K562 (cell line): Measurements from ENCODE around the gene FAM117B. TPM values are rescaled to one million over a fixed set of nuclear protein-coding genes. Genes with fewer than 3 reads are reported as not detected.

Experiments
- ATAC-seq: fragments of 200-7000 bp; cut with Tn5 transposase; 3 replicates; pipeline ENCODE4 v1.9.1; 2020; ENCODE audit warnings: moderate library complexity
- BruUV-seq: library from RNA; stranded (reverse); fragments of 400-500 nt; replicated peaks from 2 replicates; lab custom pipeline; 2021; lab: Mats Ljungman, UMichigan
- CTCF ChIA-PET: fragments of 300-600 bp; formaldehyde crosslinking; extraction: SDS; loops from one replicate; lab custom pipeline; 2021; ENCODE audit warnings: low intra/inter-chr PET ratio; lab: Yijun Ruan, JAX
- POLR2A ChIA-PET: fragments of 300-600, 350-650 bp; sonication (Branson Sonifier 250); formaldehyde crosslinking; extraction: SDS; loops from one replicate; lab custom pipeline; 2021; ENCODE audit warnings: antibody characterized with exemption, inconsistent platforms; lab: Yijun Ruan, JAX
- DNase-seq, 4 experiments: peaks; one replicate each; pipeline versions ENCODE4 v3.0.0 to v3.0.0-alpha.2; 2011 to 2018; ENCODE audit warnings: low spot score in 3 of 4, mixed read lengths in 3 of 4; ENCODE audit errors: extremely low read depth in 1 of 4
- FAIRE-seq: peaks from 2 replicates; lab custom pipeline; 2011; peaks lifted over from hg19 to GRCh38; lab: Jason Lieb, UNC
- H2AFZ ChIP-seq: 2 replicates; pipeline ENCODE4 v1.6.0; 2011; ENCODE audit warnings: low read depth, low read length, control low read depth, inconsistent platforms
- H3K27ac ChIP-seq: fragments of 200-600 bp; 3 replicates; pipeline ENCODE4 v1.8.0; 2011; ENCODE audit warnings: low read depth, mild to moderate bottlenecking, control low read depth, inconsistent platforms, low read length, moderate library complexity, mixed read lengths; ENCODE audit errors: extremely low read depth
- H3K27me3 ChIP-seq, 2 experiments: fragments of 300-600 bp in 1 of 2; 2 replicates in 1 of 2; 3 replicates in 1 of 2; pipeline versions ENCODE4 v1.6.0 to v1.8.0; 2011; ENCODE audit warnings: inconsistent platforms in 2 of 2, low read length in 2 of 2, mild to moderate bottlenecking in 1 of 2, mixed read lengths in 1 of 2, moderate library complexity in 1 of 2; ENCODE audit not compliant: control insufficient read depth in 2 of 2, insufficient read depth in 2 of 2
- H3K36me3 ChIP-seq: fragments of 300-600 bp; 3 replicates; pipeline ENCODE4 v1.8.0; 2011; ENCODE audit warnings: mild to moderate bottlenecking, low read length, inconsistent platforms; ENCODE audit not compliant: control insufficient read depth, insufficient read depth
- H3K4me1 ChIP-seq, 2 experiments: fragments of 200-600 bp in 1 of 2; replicated peaks in 1 of 2; 2 replicates in 1 of 2; 3 replicates in 1 of 2; pipeline versions ENCODE4 v1.5.1 to v1.8.0; 2011; ENCODE audit warnings: inconsistent platforms in 2 of 2, low read length in 2 of 2, mild to moderate bottlenecking in 1 of 2, mixed read lengths in 1 of 2, moderate library complexity in 1 of 2; ENCODE audit not compliant: control insufficient read depth in 2 of 2, insufficient read depth in 2 of 2
- H3K4me2 ChIP-seq: 2 replicates; pipeline ENCODE4 v1.6.1; 2011; ENCODE audit warnings: low read length, control low read depth, inconsistent platforms, mixed read lengths; ENCODE audit not compliant: insufficient read depth
- H3K4me3 ChIP-seq: fragments of 200-600 bp; sonication (generic), shearing (Covaris generic); 2 replicates; pipeline ENCODE4 v1.5.1; 2016; ENCODE audit warnings: control low read depth, inconsistent platforms
- H3K79me2 ChIP-seq: fragments of 200-600 bp; 3 replicates; pipeline ENCODE4 v1.8.0; 2011; ENCODE audit warnings: low read length, inconsistent platforms; ENCODE audit not compliant: control insufficient read depth, insufficient read depth
- H3K9ac ChIP-seq, 2 experiments: 2 replicates each; pipeline versions ENCODE4 v1.6.0 to v1.6.1; 2011; ENCODE audit warnings: low read depth in 2 of 2, low read length in 2 of 2, control low read depth in 1 of 2, inconsistent platforms in 1 of 2, mild to moderate bottlenecking in 1 of 2, mixed read lengths in 1 of 2; ENCODE audit not compliant: insufficient read depth in 1 of 2
- H3K9me1 ChIP-seq: one replicate; pipeline ENCODE4 v1.6.0; 2011; ENCODE audit warnings: inconsistent platforms, mild to moderate bottlenecking, low read length, moderate library complexity; ENCODE audit not compliant: control insufficient read depth, insufficient read depth
- H3K9me3 ChIP-seq: replicated peaks from 2 replicates; pipeline ENCODE4 v1.5.1; 2011; ENCODE audit warnings: low read depth, low read length, inconsistent platforms; ENCODE audit not compliant: control insufficient read depth, insufficient read depth
- H4K20me1 ChIP-seq: replicated peaks from 2 replicates; pipeline ENCODE4 v1.6.1; 2011; ENCODE audit warnings: low read length, inconsistent platforms, mixed read lengths; ENCODE audit not compliant: control insufficient read depth, insufficient read depth
- C11orf30 ChIP-seq: fragments of 450-650 bp; IDR thresholded peaks from 2 replicates; pipeline ENCODE4 v1.6.1; 2016; ENCODE audit warnings: low read depth, mild to moderate bottlenecking
- MAFF ChIP-seq: IDR thresholded peaks from 2 replicates; pipeline ENCODE4 v1.6.1; 2012; ENCODE audit warnings: low read length, improper control_type of control experiment
- MECOM ChIP-seq: fragments of 250-450 bp; sonication (Bioruptor Pico); IDR thresholded peaks from 2 replicates; pipeline ENCODE4 v1.8.0; 2022; ENCODE audit warnings: inconsistent platforms
- NFE2 ChIP-seq: IDR thresholded peaks from 2 replicates; pipeline ENCODE4 v1.6.1; 2014; ENCODE audit warnings: antibody characterized with exemption, low read depth
- NFE2L1 ChIP-seq: fragments of 450-650 bp; IDR thresholded peaks from 2 replicates; pipeline ENCODE4 v1.6.1; 2016; ENCODE audit warnings: missing genetic modification characterization, low read depth, mild to moderate bottlenecking, missing compliant biosample characterization, moderate library complexity, borderline replicate concordance
- NFIX ChIP-seq: fragments of 250-450 bp; sonication (Bioruptor Pico); IDR thresholded peaks from 2 replicates; pipeline ENCODE4 v1.4.0; 2020; ENCODE audit warnings: low read depth, mild to moderate bottlenecking, moderate library complexity
- PHTF2 ChIP-seq: fragments of 250-450 bp; sonication (Bioruptor Pico); IDR thresholded peaks from 2 replicates; pipeline ENCODE4 v1.5.0; 2021; ENCODE audit warnings: mild to moderate bottlenecking
- RBBP5 ChIP-seq: fragments of 200-600 bp; sonication (generic); IDR thresholded peaks from 2 replicates; pipeline ENCODE4 v1.6.1; 2012; ENCODE audit warnings: borderline replicate concordance, mild to moderate bottlenecking, low read length, control low read depth, inconsistent platforms; ENCODE audit not compliant: insufficient read depth, poor library complexity, severe bottlenecking
- SRSF3 ChIP-seq: fragments of 200-400 bp; formaldehyde crosslinking; IDR thresholded peaks from 2 replicates; pipeline ENCODE4 v1.6.1; 2016; ENCODE audit warnings: mild to moderate bottlenecking, low read length, moderate library complexity; ENCODE audit not compliant: insufficient read depth
- WHSC1 ChIP-seq: IDR thresholded peaks from one replicate; pipeline ENCODE4 v1.6.1; 2012; ENCODE audit warnings: low read length, control low read depth, inconsistent platforms
- ZNF316 ChIP-seq: fragments of 450-650 bp; IDR thresholded peaks from 2 replicates; pipeline ENCODE4 v1.6.1; 2016
- ZNF589 ChIP-seq: fragments of 200-800 bp; sonication (Bioruptor generic); IDR thresholded peaks from 2 replicates; pipeline ENCODE4 v1.6.1; 2016; ENCODE audit warnings: low read depth, missing genetic modification characterization, missing compliant biosample characterization
- ZNF76 ChIP-seq: fragments of 250-450 bp; sonication (Bioruptor Pico); IDR thresholded peaks from 2 replicates; pipeline ENCODE4 v1.4.0; 2020; ENCODE audit warnings: mild to moderate bottlenecking, moderate library complexity, borderline replicate concordance
- WGBS: fragments of 100-300 bp; shearing (Covaris generic); methylation state at CpG from one replicate; pipeline ENCODE4 v1.1.6; 2016; ENCODE audit warnings: low coverage, mixed read lengths; ENCODE audit not compliant: insufficient coverage; ENCODE audit errors: missing lambda C conversion rate; 5-methylcytosine and 5-hydroxymethylcytosine counted together
- in situ Hi-C: fragments of 300-500 bp; cut with MboI; formaldehyde crosslinking; loops from 4 replicates; pipeline ENCODE4 v1.15.0; 2018; ENCODE audit warnings: inconsistent platforms, mixed read lengths
- intact Hi-C: fragments of 100-400 bp; cut with micrococcal nuclease; formaldehyde crosslinking; loops from 2 replicates; pipeline ENCODE4 v1.14.2; 2022
- polyA plus RNA-seq, 8 experiments: library from polyadenylated mRNA; depleted of rRNA in 4 of 8; stranded (reverse) in 5 of 8; unstranded in 3 of 8; fragments of >200 nt; fragmentation: Nextera tagmentation in 2 of 8; fragmentation: Illumina TruSeq in 1 of 8; extraction: Ambion mirVana in 2 of 8; extraction: Trizol in 1 of 8; gene quantifications; 2 replicates each; pipeline versions ENCODE4 v1.2.1 to v1.2.3, GENCODE V29; 2011 to 2014; ENCODE audit warnings: inconsistent platforms in 1 of 8, missing spikeins in 1 of 8
- total RNA-seq, 7 experiments: library from RNA; depleted of rRNA in 6 of 7; stranded (reverse); fragments of >200 nt in 6 of 7; fragmentation: Illumina TruSeq in 2 of 7; extraction: Trizol in 2 of 7; gene quantifications; 2 replicates each; pipeline versions ENCODE4 v1.2.1 to v1.2.3, GENCODE V29; 2011 to 2021; ENCODE audit warnings: low replicate concordance in 1 of 7

Gene FAM117B
- total and polyA plus RNA-seq, 9 of the 15 experiments (the other 6 are each of a cell fraction or from before 2014, with no cell fraction given), result 1.6 to 5.2 (median 2.6) TPM

DNA sequence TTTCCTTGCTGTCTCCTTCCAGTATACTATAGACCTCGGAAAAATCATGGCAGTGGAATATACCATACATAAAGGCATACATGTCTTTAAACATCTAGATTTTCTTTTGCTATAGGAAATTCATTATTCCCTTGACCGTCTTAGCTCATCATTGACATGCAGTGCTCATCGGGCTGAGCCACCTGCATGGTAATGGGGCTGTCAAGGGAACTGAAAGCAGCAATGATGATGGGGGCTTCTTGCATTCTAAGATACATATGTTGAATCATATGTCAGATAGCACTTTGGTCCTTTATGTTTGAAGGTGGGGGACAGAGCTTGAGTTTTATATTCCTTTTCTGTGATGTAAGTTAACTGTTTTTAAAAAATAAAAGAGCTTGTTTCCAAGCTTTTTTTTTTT, 130.2 kb downstream of the FAM117B start:
- intact Hi-C loops (no loop called here), in situ Hi-C loops (no loop called here)
- H3K4me3 ChIP-seq, result no peak overlapping the region
- no peak overlapping the region for H3K27ac ChIP-seq
- no peak for TF ChIP-seq NFE2
- no peak for TF ChIP-seq PHTF2 (CRISPR knock-in tag)
- 90% methylated on average over 3 of the region's 3 CpGs for WGBS
- no peaks in the 10 kb centered on the region for H3K79me2 ChIP-seq
- no peaks in the 10 kb centered on the region for H3K9me1 ChIP-seq
- H4K20me1 ChIP-seq, result no peaks in the 10 kb centered on the region
- H3K9ac ChIP-seq, result no peak overlapping the region
- no peaks in the 10 kb centered on the region for H3K27me3 ChIP-seq
- H3K9me3 ChIP-seq, result no peaks in the 10 kb centered on the region
- H2AFZ ChIP-seq, result no peak overlapping the region
- BruUV-seq, result no TSS peak
- DNase-seq (no peak), FAIRE-seq (no peak), ATAC-seq (no peak)
- POLR2A ChIA-PET, result interaction anchor here (0.6 kb wide), 2 partner anchors 106 to 597 kb away, joined by 3 read pairs; no protein-coding TSS in a partner anchor
- H3K36me3 ChIP-seq, result peaks cover 8% of the 10 kb centered on the region; the same call in 1 of the 3 replicates
- H3K4me2 ChIP-seq, result no peak overlapping the region
- H3K4me1 ChIP-seq, result no peaks in the 10 kb centered on the region
- CTCF ChIA-PET, result no interaction called here

DNA sequence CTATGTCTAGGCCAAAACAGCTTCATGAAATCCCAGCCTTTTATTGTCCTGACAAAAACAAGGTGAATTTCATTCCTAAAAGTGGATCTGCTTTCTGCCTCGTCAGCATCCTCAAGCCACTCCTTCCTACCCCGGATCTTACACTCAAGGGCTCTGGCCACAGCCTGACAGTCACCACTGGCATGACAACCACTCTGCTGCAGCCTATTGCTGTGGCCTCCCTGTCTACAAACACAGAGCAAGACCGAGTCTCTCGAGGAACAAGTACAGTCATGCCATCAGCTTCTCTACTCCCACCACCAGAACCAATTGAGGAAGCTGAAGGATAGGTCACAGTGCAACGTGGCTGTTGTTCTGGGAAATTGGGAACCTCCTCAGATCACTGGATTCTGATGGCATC, 130.7 kb downstream of the FAM117B start:
- H3K27me3 ChIP-seq, result no peaks in the 10 kb centered on the region
- TF ChIP-seq SRSF3, result no peak
- no peak for TF ChIP-seq MECOM (CRISPR knock-in tag)
- TF ChIP-seq ZNF589 (CRISPR knock-in tag), result no peak
- no peak for TF ChIP-seq WHSC1
- no peak for TF ChIP-seq RBBP5
- no peak for TF ChIP-seq NFIX (CRISPR knock-in tag)
- no peak for TF ChIP-seq ZNF76
- TF ChIP-seq NFE2L1 (tag), result no peak
- 0 out of 2 replicates have a peak, but pooled peaks have one; percentile 11 for TF ChIP-seq MAFF
- TF ChIP-seq ZNF316, result peak; percentile 41; the same call in 1 of the 2 replicates
- TF ChIP-seq C11orf30, result peak; percentile 26; the same call in 1 of the 2 replicates
- TF ChIP-seq, all 486 proteins: peak for 3
- H3K79me2 ChIP-seq, result no peaks in the 10 kb centered on the region
- no peak overlapping the region for H3K9ac ChIP-seq
- H2AFZ ChIP-seq, result no peak overlapping the region
- peaks cover 7% of the 10 kb centered on the region; the same call in 1 of the 3 replicates for H3K36me3 ChIP-seq
- H3K4me2 ChIP-seq, result no peak overlapping the region
- FAIRE-seq (no peak), DNase-seq (no peak), ATAC-seq (no peak)
- H3K9me1 ChIP-seq, result no peaks in the 10 kb centered on the region
- no TSS peak for BruUV-seq
- ChIA-PET POLR2A (interaction anchor here (0.6 kb wide), 1 partner anchor 596 kb away, joined by 3 read pairs; no protein-coding TSS in a partner anchor), CTCF (no interaction called here)
- H3K27ac ChIP-seq, result no peak overlapping the region
- WGBS, result 42% methylated on average over 5 of the region's 5 CpGs
- intact Hi-C loops (no loop called here), in situ Hi-C loops (no loop called here)
- no peak overlapping the region for H3K4me3 ChIP-seq
- H4K20me1 ChIP-seq, result no peaks in the 10 kb centered on the region
- no peaks in the 10 kb centered on the region for H3K4me1 ChIP-seq
- H3K9me3 ChIP-seq, result no peaks in the 10 kb centered on the region
